GM15510 (cell line): ENCODE results near the gene LRRC27.

Source experiments
- POLR2A ChIP-seq: IDR thresholded peaks from 3 replicates; pipeline ENCODE4 v1.6.1; 2011; ENCODE audit warnings: borderline replicate concordance; ENCODE audit not compliant: insufficient read length; ENCODE audit errors: extremely low read depth

Gene LRRC27

DNA sequence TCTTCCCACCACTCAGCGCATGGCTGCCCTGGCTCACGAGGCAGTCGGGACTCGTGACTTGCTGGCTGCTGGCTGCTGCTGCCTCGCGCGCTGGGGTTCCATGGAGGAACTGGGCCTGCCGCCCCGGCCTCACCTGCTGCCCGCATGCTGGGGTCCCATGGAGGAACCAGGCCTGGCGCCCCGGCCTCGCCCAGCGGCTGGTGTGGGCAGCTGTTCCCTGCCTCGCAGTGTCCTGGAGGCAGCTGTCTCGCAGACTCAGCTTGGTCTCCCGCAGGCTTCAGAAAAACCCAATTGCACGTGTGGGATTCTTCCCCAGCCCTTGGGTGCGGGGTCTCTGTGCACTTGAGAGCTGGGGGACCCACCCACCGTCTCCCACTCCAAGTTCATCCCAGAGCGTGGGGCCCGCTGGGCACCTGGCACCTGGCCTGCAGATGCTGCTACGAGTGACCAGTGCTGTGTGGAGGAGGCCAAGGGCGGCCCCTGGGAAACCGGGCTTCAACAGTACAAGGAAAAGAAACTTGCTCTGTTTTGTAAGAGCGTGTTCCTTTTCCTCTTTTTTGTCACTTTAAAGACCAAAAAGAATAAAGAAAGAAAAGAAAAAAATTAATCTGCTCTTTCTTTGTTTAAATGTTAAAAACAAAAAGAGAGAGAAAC is 85.4 kb downstream of the LRRC27 start:
- no peak for TF ChIP-seq POLR2A

- no peak for TF ChIP-seq POLR2A
These were observed 86.0 kb downstream of the LRRC27 start for GRCh38 chr10:132417957-132418441.

DNA sequence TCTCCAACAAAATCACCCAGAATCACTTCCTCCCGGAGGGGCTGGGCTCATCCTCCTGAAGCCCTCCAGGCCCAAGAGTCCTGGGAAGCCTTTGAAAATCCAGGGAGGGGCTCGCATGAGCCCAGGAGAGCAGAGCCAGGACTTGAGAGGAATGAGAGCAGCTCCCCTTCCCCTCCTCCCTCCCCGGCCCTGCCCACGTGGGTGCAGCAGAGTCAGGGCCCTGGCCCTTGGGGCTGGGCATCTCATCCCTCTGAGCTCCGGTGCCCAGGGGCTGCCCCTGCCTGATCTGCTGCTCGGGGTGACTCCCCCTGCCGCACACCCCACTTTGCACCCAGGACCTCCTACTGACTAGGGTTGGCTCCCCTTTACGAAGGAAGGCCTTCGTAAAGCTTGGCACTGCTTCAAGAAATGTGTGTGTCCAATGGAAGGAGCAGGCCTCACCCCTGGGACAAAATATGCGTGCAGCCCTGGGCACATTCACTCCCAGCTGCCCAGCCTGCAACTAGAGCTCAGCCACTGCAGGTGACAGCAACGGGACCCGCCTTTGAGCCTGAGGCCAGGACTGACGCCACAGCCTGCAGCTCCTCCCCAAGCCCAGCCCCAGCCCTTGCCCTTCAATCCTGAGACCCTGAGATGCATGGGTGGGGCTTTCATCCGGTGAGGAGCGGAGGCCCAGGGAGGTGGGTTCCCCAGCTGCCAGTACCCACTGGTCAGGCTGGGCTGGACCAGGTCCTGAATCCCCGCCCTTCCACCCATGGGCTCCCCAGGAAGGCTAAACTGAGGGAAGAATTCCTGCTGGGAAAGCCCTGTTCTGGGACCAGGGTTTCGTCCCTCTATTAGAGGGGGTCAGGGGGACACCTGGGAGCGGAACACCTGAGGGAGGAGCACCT is 86.8 kb downstream of the LRRC27 start:
- TF ChIP-seq POLR2A = no peak

DNA sequence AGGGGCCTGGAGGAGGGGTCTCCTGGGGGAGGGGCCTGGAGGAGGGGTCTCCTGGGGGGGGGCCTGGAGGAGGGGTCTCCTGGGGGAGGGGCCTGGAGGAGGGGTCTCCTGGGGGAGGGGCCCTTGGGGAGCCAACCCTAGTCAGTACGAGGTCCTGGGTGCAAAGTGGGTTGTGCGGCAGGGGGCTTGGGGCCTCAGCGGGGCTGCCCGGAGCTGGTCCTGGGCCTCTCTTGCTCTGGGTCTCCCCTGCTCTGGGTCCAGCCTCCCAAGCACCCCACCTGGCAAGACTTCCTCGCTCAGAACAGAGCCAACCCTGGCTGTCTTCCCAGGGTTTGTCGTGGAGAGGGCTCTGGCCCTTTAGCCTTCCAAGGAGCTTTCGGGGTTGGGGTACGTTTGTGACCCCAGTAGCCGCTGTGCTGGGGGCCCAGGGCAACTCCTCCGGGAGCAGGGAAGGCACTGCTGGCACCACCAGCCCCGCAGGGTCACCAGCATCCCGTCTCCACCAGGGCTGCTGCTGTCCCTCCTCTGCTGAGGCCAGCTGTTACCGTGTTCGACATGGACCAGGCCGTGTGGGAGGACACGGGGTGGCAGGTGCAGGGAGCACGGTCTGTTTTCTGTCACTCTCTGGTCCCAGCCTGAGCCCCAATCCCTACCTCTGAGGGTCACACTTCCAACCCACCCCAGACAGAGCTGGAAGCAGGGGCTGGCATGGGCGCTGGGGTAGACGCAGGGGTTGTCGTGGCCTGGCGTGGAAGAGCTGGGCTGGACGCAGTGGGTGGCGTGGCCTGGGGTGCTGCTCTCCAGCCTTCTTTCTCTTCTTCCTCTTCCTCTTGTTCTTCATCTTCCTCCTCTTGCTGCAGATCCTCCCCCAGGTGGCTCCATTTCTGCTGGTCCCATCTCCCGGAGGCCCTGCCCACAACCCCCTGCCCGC is 87.8 kb downstream of the LRRC27 start:
- no peak for TF ChIP-seq POLR2A

DNA sequence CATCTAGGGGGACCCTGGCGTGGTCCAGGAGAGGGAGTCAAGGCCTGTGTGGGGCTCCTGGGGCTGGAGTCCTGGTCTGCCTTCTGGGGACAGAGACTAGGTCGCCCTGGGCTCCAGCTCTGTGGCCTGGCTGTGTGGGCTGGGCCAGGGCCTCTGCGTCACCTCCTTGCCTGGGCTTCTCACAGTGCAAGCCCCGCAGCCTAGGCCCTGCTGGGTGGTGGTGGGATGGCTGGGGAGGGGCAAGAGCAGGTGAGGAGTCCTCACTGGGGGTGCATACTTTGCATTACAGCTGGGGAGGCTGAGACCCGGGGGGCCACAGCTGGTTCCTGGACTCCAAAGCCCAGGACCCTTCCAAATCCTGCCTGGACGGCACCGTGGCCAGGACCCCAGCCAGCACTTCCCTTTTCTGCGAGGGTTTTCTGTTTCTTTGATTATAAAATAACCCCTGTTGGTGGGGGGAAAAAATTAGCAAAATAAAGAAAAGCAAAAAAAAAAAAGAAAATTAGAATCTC is 88.5 kb downstream of the LRRC27 start:
- TF ChIP-seq POLR2A = no peak

DNA sequence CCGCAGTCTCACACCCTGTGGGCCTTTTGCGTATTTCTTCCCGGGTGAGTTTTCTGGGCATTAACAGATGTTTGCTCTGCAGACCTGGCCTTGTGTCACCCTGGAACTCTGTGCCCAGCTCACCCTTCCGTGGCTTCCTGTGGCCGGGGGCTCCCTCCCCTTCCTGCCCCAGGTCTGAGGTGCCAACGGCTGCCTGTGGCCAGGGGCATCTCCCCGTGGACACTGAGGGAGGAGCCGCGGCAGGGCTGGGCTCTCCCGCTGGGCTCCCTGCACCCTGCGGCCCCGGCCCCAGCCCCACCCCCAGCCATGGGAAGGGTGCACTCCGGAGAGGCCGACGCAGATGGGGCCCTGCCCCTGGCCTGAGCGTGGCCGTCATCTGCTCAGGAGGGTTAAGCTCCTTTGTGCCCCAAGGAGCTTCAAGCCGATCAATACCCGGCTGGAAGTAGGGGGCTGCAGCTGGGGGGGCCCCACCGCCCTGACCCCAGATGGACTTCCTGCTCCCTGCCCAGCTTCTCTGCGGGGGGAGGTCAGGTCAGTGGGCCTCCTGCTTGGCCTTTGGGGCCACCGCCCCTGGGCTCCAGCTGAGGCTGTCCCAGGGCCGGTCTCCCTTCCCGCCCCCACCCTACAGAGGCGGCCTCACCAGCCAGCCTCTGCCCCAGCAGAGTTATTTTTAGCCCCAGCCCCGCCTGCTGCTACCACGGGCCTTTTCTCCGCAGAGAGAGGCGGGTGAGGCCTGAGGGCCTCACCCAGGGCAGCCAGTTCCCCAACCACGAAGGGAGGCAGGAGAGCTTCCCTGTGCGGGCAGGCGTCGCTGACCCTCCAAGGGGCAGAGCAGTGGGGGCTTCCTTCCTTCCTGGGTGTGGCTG is 89.2 kb downstream of the LRRC27 start:
- TF ChIP-seq POLR2A = no peak

- no peak for TF ChIP-seq POLR2A
These were observed 90.1 kb downstream of the LRRC27 start for GRCh38 chr10:132421847-132422751.

DNA sequence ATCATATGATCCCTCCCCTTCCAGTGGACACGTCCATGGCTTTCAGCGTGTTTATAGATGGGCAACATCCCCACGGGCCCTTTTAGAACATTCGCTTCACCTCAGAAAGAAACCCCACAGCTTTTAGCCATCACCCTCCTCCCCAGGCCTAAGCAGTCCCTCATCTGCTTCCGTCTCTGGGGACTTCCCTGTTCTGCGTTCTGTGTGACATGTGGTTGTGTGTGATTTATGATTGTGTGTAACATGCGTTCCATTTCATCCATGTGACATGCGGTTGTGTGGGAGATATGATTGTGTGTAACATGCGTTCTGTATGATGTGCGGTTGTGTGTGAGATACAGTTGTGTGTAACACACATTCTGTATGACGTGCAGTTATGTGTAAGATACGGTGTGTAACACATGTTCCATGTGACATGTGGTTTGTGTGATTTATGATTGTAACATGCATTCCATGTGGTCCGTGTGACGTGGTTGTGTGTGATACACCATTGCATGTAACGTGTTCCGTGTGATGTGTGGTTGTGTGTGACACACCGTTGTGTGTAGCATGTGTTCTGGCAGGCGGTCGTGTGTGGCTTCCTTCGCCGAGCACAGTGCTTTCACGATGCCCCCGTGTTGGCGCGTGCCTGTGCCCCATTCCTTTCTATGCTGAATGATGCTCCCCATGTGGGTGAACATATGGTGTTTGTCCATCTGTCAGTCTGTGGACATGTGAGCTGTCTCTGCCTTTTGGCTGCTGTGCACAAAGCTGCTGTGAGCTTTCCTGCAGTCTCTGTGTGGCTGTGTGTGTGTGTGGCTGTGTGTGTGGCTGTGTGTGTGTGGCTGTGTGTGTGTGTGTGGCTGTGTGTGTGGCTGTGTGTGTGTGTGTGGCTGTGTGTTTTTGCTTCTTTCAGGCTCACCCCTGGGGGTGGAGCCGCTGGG is 91.2 kb downstream of the LRRC27 start:
- TF ChIP-seq POLR2A = no peak

DNA sequence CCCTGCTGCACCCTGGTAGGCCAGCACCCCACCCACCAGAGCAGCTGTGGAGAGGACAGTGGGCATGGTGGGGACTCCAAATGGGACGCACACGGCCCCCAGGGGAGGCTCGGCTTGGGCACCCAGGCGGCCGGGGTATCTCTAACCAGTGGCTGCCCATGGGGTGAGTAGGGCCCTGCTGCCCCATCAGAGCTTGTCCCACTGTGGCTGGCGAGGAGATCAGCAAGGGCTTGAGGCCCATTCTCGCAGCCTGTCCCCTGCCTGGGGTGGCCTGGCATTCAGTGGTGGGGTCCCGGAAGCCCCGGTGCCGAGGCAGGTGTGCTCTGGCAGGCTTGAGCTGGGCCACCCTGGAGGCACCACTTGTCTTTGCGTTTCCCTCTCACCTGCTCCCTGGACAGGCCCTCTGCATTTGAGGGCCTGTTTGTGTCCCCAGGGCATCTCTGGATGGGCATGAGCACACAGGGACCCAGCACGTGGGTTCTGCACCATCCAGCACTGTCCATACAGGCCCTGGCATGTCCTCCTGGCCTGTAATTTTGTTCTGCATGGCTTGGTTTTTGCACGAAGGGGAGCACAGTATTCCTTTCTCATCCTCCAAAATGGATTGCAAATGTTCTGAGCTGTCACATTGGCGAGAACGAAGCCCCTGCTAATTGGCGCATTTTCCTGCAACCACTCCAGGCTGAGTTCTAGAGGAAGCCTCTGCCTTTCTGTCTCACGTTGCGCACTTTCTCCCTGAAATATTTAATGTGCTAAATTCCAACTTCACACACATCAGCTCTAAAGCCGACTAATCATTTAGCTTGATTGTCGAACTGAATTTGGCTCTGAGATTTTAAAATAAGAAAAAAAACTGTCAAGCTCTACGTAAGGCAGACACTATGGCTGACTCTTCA is 92.2 kb downstream of the LRRC27 start:
- TF ChIP-seq POLR2A = no peak

GRCh38 chr10:132425029-132425756 is 93.2 kb downstream of the LRRC27 start:
- no peak for TF ChIP-seq POLR2A
